Tibial artery (tissue), 4 donors: ENCODE data around the gene OGFRL1.
"Not testable (repeated sequence)": the region's sequence is repeated elsewhere in the genome, so short reads cannot be mapped to it uniquely, and the experiment has no call there.

Experiments used
- DNase-seq, 2 donors: peaks; one replicate each; pipeline ENCODE4 v3.0.0-alpha.2; 2019
- H3K27ac ChIP-seq, 2 donors: fragments of 200-600 bp; sonication (generic) in 1 of 2; 1 replicate in 1 of 2; 2 replicates in 1 of 2; pipeline ENCODE4 v1.5.1; 2018 to 2019; ENCODE audit warnings: mild to moderate bottlenecking in 1 of 2
- H3K27me3 ChIP-seq, 2 donors: fragments of 200-600 bp; sonication (generic) in 1 of 2; one replicate each; pipeline versions ENCODE4 v1.5.1 to v1.6.0; 2016 to 2019
- H3K36me3 ChIP-seq, 3 donors: fragments of 200-600 bp; sonication (generic) in 2 of 3; one replicate each; pipeline ENCODE4 v1.5.1; 2016 to 2019; ENCODE audit warnings: mild to moderate bottlenecking in 2 of 3
- H3K4me1 ChIP-seq, 4 donors: fragments of 200-600 bp; sonication (generic) in 2 of 4; 1 replicate in 3 of 4; 2 replicates in 1 of 4; pipeline ENCODE4 v1.5.1; 2016 to 2019
- H3K4me3 ChIP-seq, 2 donors: fragments of 200-600 bp; sonication (generic) in 1 of 2; 1 replicate in 1 of 2; 2 replicates in 1 of 2; pipeline ENCODE4 v1.5.1; 2018 to 2019; ENCODE audit warnings: mild to moderate bottlenecking in 2 of 2
- H3K9me3 ChIP-seq, 3 donors: fragments of 200-600 bp; sonication (generic) in 1 of 3; one replicate each; pipeline ENCODE4 v1.5.1; 2016 to 2019
- intact Hi-C: fragments of 100-400 bp; cut with DNase I; formaldehyde crosslinking; loops from one replicate; pipeline ENCODE4 v1.15.0; 2023; ENCODE audit warnings: low total_unique reads
- TF ChIP-seq, protein P1 (sequence below), 2 experiments: fragments of 200-600 bp in 1 of 2; fragments of 450-650 bp in 1 of 2; IDR thresholded peaks; one replicate each; pipeline ENCODE4 v1.5.1; 2017 to 2019; ENCODE audit warnings: antibody characterized with exemption in 2 of 2, mild to moderate bottlenecking in 1 of 2, moderate library complexity in 1 of 2

OGFRL1 gene

DNA sequence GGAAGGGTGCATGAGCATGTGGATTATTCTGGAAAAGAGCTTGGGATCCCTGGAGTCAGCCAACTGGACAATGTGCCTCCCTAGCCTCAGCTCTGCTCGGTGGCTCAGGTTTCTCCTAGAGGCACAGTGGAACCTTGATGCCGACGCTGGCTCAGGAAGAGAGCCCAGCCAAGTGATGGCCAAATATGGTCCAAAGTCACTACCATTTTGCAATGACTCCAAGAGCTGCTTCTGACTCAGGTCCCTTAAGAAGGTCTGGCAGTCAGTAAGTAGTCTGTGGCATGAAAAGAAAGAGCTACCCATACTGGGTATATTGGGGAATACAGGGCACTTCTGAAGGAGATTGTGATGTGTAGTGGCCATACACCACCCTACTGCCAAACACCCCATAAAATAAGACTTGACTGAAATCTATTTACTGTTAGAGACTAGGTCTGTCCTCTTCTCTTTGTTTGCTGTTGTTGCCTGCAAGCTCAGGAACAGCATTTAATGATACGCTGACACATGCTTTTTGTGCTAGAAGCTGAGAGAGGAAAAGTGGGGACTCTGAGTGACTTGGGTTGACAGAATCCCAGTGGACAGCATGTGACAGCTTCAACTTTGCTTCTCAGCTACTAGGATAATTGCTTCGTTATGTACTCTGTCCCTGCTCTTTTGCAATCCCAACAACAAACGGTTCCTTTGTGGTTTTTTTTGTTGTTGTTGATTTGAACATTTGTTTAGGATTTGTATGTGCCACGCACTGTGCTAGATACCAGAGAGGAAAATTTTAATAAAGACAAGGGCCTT, 30.3 kb upstream of the OGFRL1 start:
- Histone ChIP-seq H3K27ac (no peak overlapping the region), H3K36me3 (no peaks in the 10 kb centered on the region), H3K4me1 (peaks cover 0 to 7% (median 0%) of the 10 kb centered on the region in 4 donors), H3K4me3 (no peak overlapping the region), H3K9me3 (no peaks in the 10 kb centered on the region), H3K27me3 (no peaks in the 10 kb centered on the region)
- no peak for DNase-seq
- intact Hi-C loops: no loop called here
- TF ChIP-seq, protein P1, sequence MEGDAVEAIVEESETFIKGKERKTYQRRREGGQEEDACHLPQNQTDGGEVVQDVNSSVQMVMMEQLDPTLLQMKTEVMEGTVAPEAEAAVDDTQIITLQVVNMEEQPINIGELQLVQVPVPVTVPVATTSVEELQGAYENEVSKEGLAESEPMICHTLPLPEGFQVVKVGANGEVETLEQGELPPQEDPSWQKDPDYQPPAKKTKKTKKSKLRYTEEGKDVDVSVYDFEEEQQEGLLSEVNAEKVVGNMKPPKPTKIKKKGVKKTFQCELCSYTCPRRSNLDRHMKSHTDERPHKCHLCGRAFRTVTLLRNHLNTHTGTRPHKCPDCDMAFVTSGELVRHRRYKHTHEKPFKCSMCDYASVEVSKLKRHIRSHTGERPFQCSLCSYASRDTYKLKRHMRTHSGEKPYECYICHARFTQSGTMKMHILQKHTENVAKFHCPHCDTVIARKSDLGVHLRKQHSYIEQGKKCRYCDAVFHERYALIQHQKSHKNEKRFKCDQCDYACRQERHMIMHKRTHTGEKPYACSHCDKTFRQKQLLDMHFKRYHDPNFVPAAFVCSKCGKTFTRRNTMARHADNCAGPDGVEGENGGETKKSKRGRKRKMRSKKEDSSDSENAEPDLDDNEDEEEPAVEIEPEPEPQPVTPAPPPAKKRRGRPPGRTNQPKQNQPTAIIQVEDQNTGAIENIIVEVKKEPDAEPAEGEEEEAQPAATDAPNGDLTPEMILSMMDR (IDR thresholded peaks at IDR 0.05): no peak

DNA sequence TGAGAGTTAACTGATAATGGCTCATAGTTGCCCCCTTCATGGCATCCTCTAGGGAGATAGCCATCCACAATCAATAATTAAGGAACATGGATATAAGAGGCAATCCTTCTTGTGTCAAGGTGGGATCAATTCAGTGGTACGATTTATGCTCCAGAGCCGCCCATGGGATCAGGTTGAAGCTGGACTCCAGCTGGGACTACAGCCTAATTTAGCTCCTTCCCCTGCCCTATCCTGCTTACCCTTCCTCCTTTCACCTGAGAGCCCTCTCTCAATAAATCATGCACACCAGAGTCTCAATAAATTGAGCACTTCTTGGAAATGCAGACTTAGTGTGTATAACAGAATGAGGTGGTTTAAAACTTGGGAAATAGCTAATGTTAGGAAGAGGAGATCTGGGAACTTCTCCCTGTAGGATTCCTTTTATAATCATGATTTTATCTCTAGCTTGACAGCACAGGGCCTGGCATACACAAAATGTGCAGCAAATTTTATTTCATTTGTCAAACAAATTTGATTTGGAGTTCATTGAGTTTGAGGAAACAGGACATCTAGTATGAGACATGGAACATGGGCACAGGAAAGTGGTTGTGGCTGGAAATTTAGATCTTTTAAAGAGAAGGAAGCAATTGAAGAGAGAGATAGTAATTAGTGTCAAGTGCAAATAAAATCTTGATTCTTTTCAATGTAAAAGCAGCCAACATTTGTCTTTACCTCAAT, 28.6 kb upstream of the OGFRL1 start:
- no peaks in the 10 kb centered on the region for H3K36me3 ChIP-seq
- H3K27ac ChIP-seq: no peak overlapping the region
- H3K9me3 ChIP-seq: no peaks in the 10 kb centered on the region
- H3K4me1 ChIP-seq: peaks cover 0 to 7% (median 0%) of the 10 kb centered on the region in 4 donors
- no peak for DNase-seq
- intact Hi-C loops: no loop called here
- no peaks in the 10 kb centered on the region for H3K27me3 ChIP-seq
- no peak overlapping the region for H3K4me3 ChIP-seq
- TF ChIP-seq, protein P1 (IDR thresholded peaks at IDR 0.05): no peak

DNA sequence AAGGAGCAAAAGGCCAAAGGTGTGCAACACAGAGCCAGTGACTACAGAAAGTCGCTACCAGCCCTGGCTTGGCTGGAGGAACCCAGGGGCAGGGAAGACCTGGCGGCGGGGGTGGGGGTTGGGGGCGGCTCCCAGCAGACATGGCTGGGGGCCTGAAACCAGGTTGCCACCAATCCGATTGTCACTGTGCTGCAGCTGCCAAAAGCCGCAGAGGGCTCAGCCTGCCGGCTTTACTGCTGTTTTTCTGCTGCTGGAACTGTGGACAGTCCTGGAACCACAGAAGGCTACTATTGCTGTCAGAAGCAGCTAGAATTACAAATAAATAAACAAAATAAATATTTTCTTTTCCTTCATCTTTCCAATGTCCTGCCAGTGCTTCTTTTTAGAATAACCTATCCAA, 25.7 kb upstream of the OGFRL1 start:
- intact Hi-C loops: no loop called here
- peaks cover 0 to 6% (median 0%) of the 10 kb centered on the region in 4 donors for H3K4me1 ChIP-seq
- TF ChIP-seq, protein P1 (IDR thresholded peaks at IDR 0.05): no peak
- H3K27me3 ChIP-seq: no peaks in the 10 kb centered on the region
- H3K9me3 ChIP-seq: no peaks in the 10 kb centered on the region
- no peak for DNase-seq
- no peak overlapping the region for H3K4me3 ChIP-seq
- H3K36me3 ChIP-seq: no peaks in the 10 kb centered on the region
- H3K27ac ChIP-seq: no peak overlapping the region

DNA sequence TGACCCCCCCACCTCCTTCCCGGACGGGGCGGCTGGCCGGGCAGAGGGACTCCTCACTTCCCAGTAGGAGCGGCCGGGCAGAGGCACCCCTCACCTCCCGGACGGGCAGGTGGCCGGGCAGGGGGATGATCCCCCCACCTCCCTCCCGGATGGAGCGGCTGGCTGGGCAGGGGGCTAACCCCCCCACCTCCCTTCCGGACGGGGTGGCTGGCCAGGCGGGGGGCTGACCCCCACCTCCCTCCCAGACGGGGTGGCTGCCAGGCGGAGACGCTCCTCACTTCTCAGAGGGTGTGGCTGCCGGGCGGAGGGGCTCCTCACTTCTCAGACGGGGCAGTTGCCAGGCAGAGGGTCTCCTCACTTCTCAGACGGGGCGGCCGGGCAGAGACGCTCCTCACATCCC, 22.2 kb upstream of the OGFRL1 start:
- H3K4me1 ChIP-seq, H3K27me3 ChIP-seq, H3K27ac ChIP-seq, H3K4me3 ChIP-seq, H3K9me3 ChIP-seq, H3K36me3 ChIP-seq, intact Hi-C loops, DNase-seq: not testable (repeated sequence)

DNA sequence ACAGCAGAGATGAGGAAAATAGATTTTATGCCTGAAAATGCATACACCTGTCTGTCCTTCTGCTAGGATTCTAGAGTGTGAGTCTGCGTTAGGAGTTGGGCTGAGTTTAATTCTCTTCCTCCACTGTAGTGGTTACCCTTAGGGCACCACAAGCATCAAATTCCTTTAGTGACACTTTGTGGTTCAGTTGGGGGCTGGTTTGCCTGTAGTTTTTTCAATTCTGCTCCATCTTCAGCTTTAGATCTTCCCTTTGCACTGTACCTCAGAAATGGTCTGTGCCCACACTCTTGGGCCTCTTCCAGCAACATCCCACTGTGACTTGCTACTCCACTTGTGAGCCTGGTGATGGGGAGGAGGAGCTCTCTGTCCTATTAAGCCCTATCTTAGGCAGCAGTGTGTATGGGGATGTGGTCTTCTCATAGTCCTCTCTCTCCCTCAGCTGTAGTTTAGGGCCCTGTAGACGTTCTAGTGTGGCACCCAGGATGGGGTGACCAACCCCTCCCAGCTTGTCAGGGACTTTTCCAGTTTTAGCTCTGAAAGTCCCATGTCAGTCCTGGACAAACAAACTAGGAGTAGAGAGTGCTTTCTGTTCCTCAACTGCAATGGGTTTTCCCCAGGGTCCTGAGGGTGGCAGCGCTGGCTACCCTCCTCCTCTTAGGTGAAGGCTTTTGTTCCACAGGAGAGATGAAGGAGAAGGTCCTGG, 19.7 kb upstream of the OGFRL1 start:
- no peaks in the 10 kb centered on the region for H3K27me3 ChIP-seq
- H3K4me1 ChIP-seq: no peaks in the 10 kb centered on the region
- no peak overlapping the region for H3K4me3 ChIP-seq
- no peak overlapping the region for H3K27ac ChIP-seq
- H3K9me3 ChIP-seq: peaks cover 0 to 4% (median 0%) of the 10 kb centered on the region in 3 donors
- DNase-seq: no peak
- TF ChIP-seq, protein P1 (IDR thresholded peaks at IDR 0.05): no peak
- peaks cover 0 to 6% (median 0%) of the 10 kb centered on the region in 3 donors for H3K36me3 ChIP-seq
- intact Hi-C loops: no loop called here
